UCSD-AML1 (cell line): ENCODE results near the gene NPC2.

Experiments
- DNase-seq: peaks from one replicate; lab custom pipeline; 2025; ENCODE audit not compliant: unreplicated experiment; lab: John Stamatoyannopoulos, UW

NPC2 gene

GRCh38 chr14:74519316-74520074 is 26.4 kb upstream of the NPC2 start:
- DNase-seq, result no peak

- peak; percentile 37 for DNase-seq
Observed at GRCh38 chr14:74518221-74518620, 25.1 kb upstream of the NPC2 start.

- no peak for DNase-seq
Observed at GRCh38 chr14:74517731-74518130, 24.6 kb upstream of the NPC2 start.

- peak; percentile 45 for DNase-seq
Observed at GRCh38 chr14:74516451-74517160, 23.5 kb upstream of the NPC2 start.

- DNase-seq, result no peak
Observed at GRCh38 chr14:74515891-74516412, 22.8 kb upstream of the NPC2 start.

- peak; percentile 74 for DNase-seq
Observed at GRCh38 chr14:74514471-74514941, 21.4 kb upstream of the NPC2 start.

- DNase-seq, result no peak
Observed at GRCh38 chr14:74511966-74512830, 19.1 kb upstream of the NPC2 start.

- no peak for DNase-seq
Observed at GRCh38 chr14:74510959-74511409, 17.9 kb upstream of the NPC2 start.

GRCh38 chr14:74510223-74510931 is 17.3 kb upstream of the NPC2 start:
- DNase-seq, result no peak

- no peak for DNase-seq
Observed at GRCh38 chr14:74509587-74510222, 16.6 kb upstream of the NPC2 start.

GRCh38 chr14:74508844-74509428 is 15.8 kb upstream of the NPC2 start:
- no peak for DNase-seq

GRCh38 chr14:74508292-74508731 is 15.2 kb upstream of the NPC2 start:
- DNase-seq, result no peak

GRCh38 chr14:74507840-74508239 is 14.7 kb upstream of the NPC2 start:
- no peak for DNase-seq

GRCh38 chr14:74507085-74507484 is 14.0 kb upstream of the NPC2 start:
- no peak for DNase-seq

GRCh38 chr14:74506411-74506851 is 13.3 kb upstream of the NPC2 start:
- no peak for DNase-seq

GRCh38 chr14:74505831-74506230 is 12.7 kb upstream of the NPC2 start:
- DNase-seq, result no peak

GRCh38 chr14:74504874-74505720 is 12.0 kb upstream of the NPC2 start:
- no peak for DNase-seq

- DNase-seq, result no peak
Observed at GRCh38 chr14:74504412-74504811, 11.3 kb upstream of the NPC2 start.

- no peak for DNase-seq
Observed at GRCh38 chr14:74503938-74504335, 10.8 kb upstream of the NPC2 start.
